ENCODE measurements around the gene TTLL8.

TTLL8 gene

DNA sequence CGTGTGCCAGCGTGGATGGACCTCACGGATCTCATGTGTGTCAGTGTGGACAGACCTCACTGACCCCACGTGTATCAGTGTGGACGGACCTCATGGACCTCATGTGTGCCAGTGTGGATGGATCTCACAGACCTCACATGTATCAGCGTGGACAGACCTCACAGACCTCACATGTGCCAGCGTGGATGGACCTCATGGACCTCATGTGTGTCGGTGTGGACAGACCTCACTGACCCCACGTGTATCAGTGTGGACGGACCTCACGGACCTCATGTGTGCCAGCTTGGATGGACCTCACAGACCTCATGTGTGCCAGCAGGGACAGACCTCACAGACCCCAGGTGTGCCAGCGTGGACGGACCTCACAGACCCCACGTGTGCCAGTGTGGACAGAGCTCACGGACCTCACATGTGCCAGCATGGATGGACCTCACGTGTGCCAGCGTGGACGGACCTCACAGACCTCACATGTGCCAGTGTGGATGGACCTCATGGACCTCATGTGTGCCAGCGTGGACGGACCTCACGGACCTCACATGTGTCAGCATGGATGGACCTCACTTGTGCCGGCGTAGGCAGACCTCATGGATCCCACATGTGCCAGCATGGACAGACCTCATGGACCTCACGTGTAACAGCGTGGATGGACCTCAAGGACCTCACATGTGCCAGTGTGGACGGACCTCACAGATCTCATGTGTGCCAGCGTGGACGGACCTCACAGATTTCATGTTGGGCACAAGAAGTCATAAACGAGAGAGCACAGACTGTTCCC is 18.2 kb downstream of the TTLL8 start:
- ChIA-PET POLR2A (no interaction called here), CTCF (no interaction called here)
- no peak for TF ChIP-seq FOXM1 (IDR thresholded peaks at IDR 0.05; ENCODE audit: borderline replicate concordance)
- no peak for TF ChIP-seq FOXK2 (IDR thresholded peaks at IDR 0.05)
- DNase-seq (ENCODE audit: extremely low spot score), result no peak

DNA sequence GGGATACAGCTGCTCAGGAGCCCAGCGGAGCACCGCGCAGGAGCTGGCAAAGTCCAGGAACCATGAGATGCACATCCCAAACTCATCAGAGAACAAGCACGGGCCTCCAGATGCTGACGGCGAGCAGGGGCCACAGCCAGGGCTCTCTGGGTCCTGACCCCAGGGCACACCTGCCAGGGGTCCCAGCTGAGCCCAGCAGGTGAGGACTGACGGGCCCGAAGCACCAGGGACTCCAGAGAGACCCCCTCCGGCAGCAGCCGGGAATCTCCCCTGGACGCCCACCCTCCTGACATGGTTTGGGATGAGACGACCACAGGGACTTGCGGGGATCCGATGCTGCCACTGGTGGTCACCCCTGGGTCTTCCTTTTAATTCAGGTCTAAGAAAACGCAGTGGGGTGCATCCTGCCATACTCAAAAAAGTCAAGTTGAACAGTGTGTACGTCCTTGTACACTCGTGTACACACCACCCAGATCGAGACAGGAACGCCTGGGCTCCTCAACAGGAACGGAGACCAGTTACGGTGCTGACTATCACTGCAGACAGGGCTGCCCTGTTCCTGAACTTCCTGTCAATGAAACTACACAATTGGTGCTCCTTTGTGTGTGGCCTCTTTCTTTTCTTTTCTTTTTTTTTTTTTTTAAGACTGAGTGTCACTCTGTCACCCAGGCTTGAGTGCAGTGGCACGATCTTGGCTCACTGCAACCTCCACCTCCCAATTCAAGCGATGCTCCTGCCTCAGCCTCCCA is 21.9 kb downstream of the TTLL8 start:
- no peak for DNase-seq (ENCODE audit: extremely low spot score)
- ChIA-PET CTCF (interaction anchor here (0.8 kb wide), 1 partner anchor 23 kb away, joined by 3 read pairs; no protein-coding TSS in a partner anchor), POLR2A (no interaction called here)
- TF ChIP-seq TARDBP (IDR thresholded peaks at IDR 0.05) (no peak), SP1 (IDR thresholded peaks at IDR 0.05) (no peak), NFRKB (IDR thresholded peaks at IDR 0.05) (no peak), HDGF (IDR thresholded peaks at IDR 0.05; ENCODE audit: borderline replicate concordance) (no peak), FOXK2 (IDR thresholded peaks at IDR 0.05) (no peak), FOXA1 (IDR thresholded peaks at IDR 0.05) (no peak), BHLHE40 (IDR thresholded peaks at IDR 0.05; ENCODE audit: borderline replicate concordance) (no peak), ELF4 (IDR thresholded peaks at IDR 0.05) (no peak), FOXM1 (IDR thresholded peaks at IDR 0.05; ENCODE audit: borderline replicate concordance) (no peak), ZNF384 (IDR thresholded peaks at IDR 0.05) (no peak), ARNT (IDR thresholded peaks at IDR 0.05) (no peak), SUZ12 (IDR thresholded peaks at IDR 0.05) (no peak), LEF1 (IDR thresholded peaks at IDR 0.05; ENCODE audit: borderline replicate concordance) (no peak), L3MBTL2 (conservative IDR thresholded peaks at IDR 0.05) (no peak), CTBP1 (IDR thresholded peaks at IDR 0.05; ENCODE audit: borderline replicate concordance) (no peak)
- TF ChIP-seq, protein P1, sequence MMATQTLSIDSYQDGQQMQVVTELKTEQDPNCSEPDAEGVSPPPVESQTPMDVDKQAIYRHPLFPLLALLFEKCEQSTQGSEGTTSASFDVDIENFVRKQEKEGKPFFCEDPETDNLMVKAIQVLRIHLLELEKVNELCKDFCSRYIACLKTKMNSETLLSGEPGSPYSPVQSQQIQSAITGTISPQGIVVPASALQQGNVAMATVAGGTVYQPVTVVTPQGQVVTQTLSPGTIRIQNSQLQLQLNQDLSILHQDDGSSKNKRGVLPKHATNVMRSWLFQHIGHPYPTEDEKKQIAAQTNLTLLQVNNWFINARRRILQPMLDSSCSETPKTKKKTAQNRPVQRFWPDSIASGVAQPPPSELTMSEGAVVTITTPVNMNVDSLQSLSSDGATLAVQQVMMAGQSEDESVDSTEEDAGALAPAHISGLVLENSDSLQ (IDR thresholded peaks at IDR 0.05), result no peak

DNA sequence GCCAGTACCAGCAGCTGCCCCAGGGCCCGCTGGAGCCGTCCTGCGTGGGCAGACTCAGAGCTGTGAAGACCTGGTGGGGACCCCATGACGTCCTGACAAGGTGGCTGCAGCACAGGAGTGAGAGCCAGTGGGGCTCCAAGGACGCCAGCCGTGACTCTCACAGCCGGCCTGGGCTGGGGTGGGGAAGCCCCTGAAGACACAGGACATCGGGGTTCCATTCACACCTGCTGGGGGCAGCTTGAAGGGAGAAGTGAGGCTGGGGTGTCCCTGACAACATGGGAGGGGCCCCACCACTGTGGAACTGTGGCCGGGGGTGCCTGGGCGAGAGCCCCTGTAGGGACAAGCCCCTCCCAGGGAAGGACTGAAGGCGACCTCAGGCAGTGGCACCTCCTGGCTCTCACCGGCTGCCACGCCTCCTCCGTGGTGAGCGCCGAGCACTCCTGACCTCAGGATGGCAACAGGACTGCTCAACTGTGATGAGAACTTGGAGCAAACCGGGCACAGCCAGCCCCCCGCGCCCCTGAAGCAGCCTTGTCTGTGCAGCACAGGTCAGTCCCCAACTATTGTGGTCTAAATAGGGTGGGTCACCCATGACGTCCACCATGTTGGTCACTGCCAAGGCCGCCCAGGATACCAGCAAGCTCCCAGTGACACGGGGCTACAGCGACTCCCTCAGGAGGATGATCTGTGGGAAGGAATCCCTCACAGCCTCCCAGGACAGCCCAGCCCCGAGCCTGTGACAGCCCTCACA is 22.8 kb downstream of the TTLL8 start:
- no peak for TF ChIP-seq L3MBTL2 (conservative IDR thresholded peaks at IDR 0.05)
- DNase-seq (ENCODE audit: extremely low spot score), result no peak
- CTCF ChIA-PET, result interaction anchor here (0.8 kb wide), 1 partner anchor 24 kb away, joined by 3 read pairs; no protein-coding TSS in a partner anchor
- POLR2A ChIA-PET, result no interaction called here

GRCh38 chr22:50034126-50035081 is 23.7 kb downstream of the TTLL8 start:
- no peak for TF ChIP-seq HDGF (IDR thresholded peaks at IDR 0.05; ENCODE audit: borderline replicate concordance)
- ChIA-PET CTCF (interaction anchor here (0.6 kb wide), 1 partner anchor 104 kb away, joined by 5 read pairs; no protein-coding TSS in a partner anchor), POLR2A (no interaction called here)
- DNase-seq (ENCODE audit: extremely low spot score), result no peak

DNA sequence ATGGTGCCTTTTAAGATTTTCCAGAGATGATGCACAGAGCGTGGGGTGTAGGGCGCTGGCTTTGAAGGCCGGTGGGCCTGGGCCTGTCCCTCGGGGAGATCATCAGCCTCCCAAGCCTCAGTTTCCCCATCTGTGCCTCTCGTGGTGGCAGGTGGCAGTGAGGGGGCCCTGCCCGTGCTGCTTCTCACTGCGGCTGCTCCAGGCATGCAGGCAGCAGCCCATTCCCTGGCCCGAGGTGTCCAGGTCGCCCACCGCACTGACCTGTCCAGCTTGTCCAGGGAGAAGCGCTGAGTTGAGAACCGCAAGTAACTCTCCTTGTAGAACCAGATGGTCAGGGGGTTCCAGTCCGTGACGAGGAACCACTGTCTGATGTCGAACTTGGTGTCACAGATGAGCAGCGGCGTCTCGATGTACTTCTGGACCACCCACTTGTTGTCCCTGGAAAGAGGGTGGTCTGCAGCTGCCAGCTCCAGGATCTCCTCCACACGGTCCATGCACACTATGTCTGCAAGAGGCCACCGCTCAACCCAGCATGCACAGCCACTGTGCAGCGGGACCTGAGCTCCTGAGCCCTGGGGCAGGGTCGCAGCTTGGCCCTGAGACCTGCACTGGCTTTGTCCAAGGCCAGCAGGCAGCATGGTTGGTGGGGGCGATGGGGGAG is 25.0 kb downstream of the TTLL8 start:
- CTCF ChIA-PET, result no interaction called here

More for the DNA sequence above, 25.0 kb downstream of the TTLL8 start:
- TF ChIP-seq NFRKB (IDR thresholded peaks at IDR 0.05), result no peak
- no peak for TF ChIP-seq LEF1 (IDR thresholded peaks at IDR 0.05; ENCODE audit: borderline replicate concordance)
- no peak for TF ChIP-seq L3MBTL2 (conservative IDR thresholded peaks at IDR 0.05)
- no peak for TF ChIP-seq ARNT (IDR thresholded peaks at IDR 0.05)
- TF ChIP-seq CTBP1 (IDR thresholded peaks at IDR 0.05; ENCODE audit: borderline replicate concordance), result no peak
- no peak for TF ChIP-seq FOXM1 (IDR thresholded peaks at IDR 0.05; ENCODE audit: borderline replicate concordance)
- TF ChIP-seq, protein P1 (IDR thresholded peaks at IDR 0.05), result no peak
- no peak for TF ChIP-seq ZNF384 (IDR thresholded peaks at IDR 0.05)
- TF ChIP-seq FOXA1 (IDR thresholded peaks at IDR 0.05), result no peak
- no peak for TF ChIP-seq FOXK2 (IDR thresholded peaks at IDR 0.05)
- no peak for TF ChIP-seq SUZ12 (IDR thresholded peaks at IDR 0.05)
- TF ChIP-seq ELF4 (IDR thresholded peaks at IDR 0.05), result no peak
- TF ChIP-seq HDGF (IDR thresholded peaks at IDR 0.05; ENCODE audit: borderline replicate concordance), result no peak
- no peak for TF ChIP-seq SP1 (IDR thresholded peaks at IDR 0.05)
- POLR2A ChIA-PET, result no interaction called here
- DNase-seq (ENCODE audit: extremely low spot score), result no peak
